CD14-positive monocyte (primary cell): ENCODE results near the gene YWHAQ. TPM values are rescaled to one million over a fixed set of nuclear protein-coding genes. Genes with fewer than 3 reads are reported as not detected.

Source experiments
- DNase-seq, 3 donors: peaks; one replicate each; pipeline ENCODE4 v3.0.0-alpha.2; 2011 to 2022
- H2AFZ ChIP-seq: 2 replicates; pipeline ENCODE4 v1.6.0; 2012; ENCODE audit warnings: mild to moderate bottlenecking, low read depth, low read length, inconsistent platforms; ENCODE audit not compliant: insufficient read depth, poor library complexity, severe bottlenecking
- H3K27ac ChIP-seq, 2 donors: 1 replicate in 1 of 2; 2 replicates in 1 of 2; pipeline ENCODE4 v1.5.1; 2012 to 2013; ENCODE audit warnings: low read length in 2 of 2, control low read depth in 1 of 2, inconsistent platforms in 1 of 2, low read depth in 1 of 2, mild to moderate bottlenecking in 1 of 2
- H3K27me3 ChIP-seq, 2 donors: one replicate each; pipeline versions ENCODE4 v1.6.0 to v1.6.1; 2011 to 2013; ENCODE audit warnings: low read length in 2 of 2; ENCODE audit not compliant: control insufficient read depth in 2 of 2, insufficient read depth in 2 of 2
- H3K36me3 ChIP-seq, 2 donors: replicated peaks in 1 of 2; 1 replicate in 1 of 2; 2 replicates in 1 of 2; pipeline versions ENCODE4 v1.5.1 to v1.6.1; 2012 to 2013; ENCODE audit warnings: low read length in 2 of 2, control low read depth in 1 of 2, inconsistent platforms in 1 of 2, mild to moderate bottlenecking in 1 of 2; ENCODE audit not compliant: insufficient read depth in 2 of 2, control insufficient read depth in 1 of 2
- H3K4me1 ChIP-seq, 2 donors: 1 replicate in 1 of 2; 2 replicates in 1 of 2; pipeline versions ENCODE4 v1.5.1 to v1.6.1; 2012 to 2013; ENCODE audit warnings: low read length in 2 of 2, control low read depth in 1 of 2, inconsistent platforms in 1 of 2, mild to moderate bottlenecking in 1 of 2, moderate library complexity in 1 of 2; ENCODE audit not compliant: insufficient read depth in 2 of 2, control insufficient read depth in 1 of 2
- H3K4me2 ChIP-seq: replicated peaks from 2 replicates; pipeline ENCODE3; 2012; ENCODE audit warnings: low read length, moderate library complexity, mild to moderate bottlenecking; ENCODE audit not compliant: poor library complexity, severe bottlenecking; ENCODE audit errors: extremely low read depth
- H3K4me3 ChIP-seq, 3 experiments: fragments of 200-600 bp in 1 of 3; sonication (generic) in 1 of 3; replicated peaks in 1 of 3; 1 replicate in 2 of 3; 2 replicates in 1 of 3; pipeline ENCODE4 v1.5.1; 2011 to 2013; ENCODE audit warnings: low read length in 3 of 3, mild to moderate bottlenecking in 3 of 3, control low read depth in 2 of 3, low read depth in 2 of 3, inconsistent platforms in 1 of 3, moderate library complexity in 1 of 3
- H3K79me2 ChIP-seq: 2 replicates; pipeline ENCODE4 v1.6.0; 2012; ENCODE audit warnings: mild to moderate bottlenecking, control low read depth, inconsistent platforms, low read length, moderate library complexity; ENCODE audit not compliant: insufficient read depth
- H3K9ac ChIP-seq: 2 replicates; pipeline ENCODE4 v1.6.0; 2017; ENCODE audit warnings: low read length, mild to moderate bottlenecking; ENCODE audit not compliant: insufficient read depth, poor library complexity, severe bottlenecking
- H3K9me3 ChIP-seq, 2 donors: replicated peaks in 1 of 2; 1 replicate in 1 of 2; 2 replicates in 1 of 2; pipeline versions ENCODE4 v1.5.1 to v1.6.1; 2012 to 2013; ENCODE audit warnings: low read length in 2 of 2, control low read depth in 1 of 2; ENCODE audit not compliant: control insufficient read depth in 1 of 2, insufficient read depth in 1 of 2
- H4K20me1 ChIP-seq: 2 replicates; pipeline ENCODE4 v1.6.0; 2012; ENCODE audit warnings: mild to moderate bottlenecking, low read length, control low read depth, moderate library complexity; ENCODE audit not compliant: insufficient read depth
- H3K27ac Mint-ChIP-seq, 7 donors: one replicate each; pipeline ENCODE4 v1.8.0; 2020; ENCODE audit warnings: mild to moderate bottlenecking in 7 of 7, mixed read lengths in 7 of 7, moderate library complexity in 6 of 7, inconsistent platforms in 2 of 7
- H3K27me3 Mint-ChIP-seq, 3 donors: one replicate each; pipeline ENCODE4 v1.8.0; 2021 to 2022; ENCODE audit warnings: low read depth in 3 of 3, mild to moderate bottlenecking in 3 of 3, mixed read lengths in 3 of 3, moderate library complexity in 3 of 3, inconsistent platforms in 1 of 3
- H3K36me3 Mint-ChIP-seq, 2 donors: one replicate each; pipeline ENCODE4 v1.8.0; 2020; ENCODE audit warnings: mixed read lengths in 2 of 2, inconsistent platforms in 1 of 2, mild to moderate bottlenecking in 1 of 2
- H3K4me1 Mint-ChIP-seq: one replicate; pipeline ENCODE4 v1.8.0; 2020; ENCODE audit warnings: mild to moderate bottlenecking, mixed read lengths
- H3K4me3 Mint-ChIP-seq, 2 donors: one replicate each; pipeline ENCODE4 v1.8.0; 2020; ENCODE audit warnings: mild to moderate bottlenecking in 2 of 2, mixed read lengths in 2 of 2, moderate library complexity in 1 of 2
- H3K9me3 Mint-ChIP-seq, 7 donors: one replicate each; pipeline ENCODE4 v1.8.0; 2020 to 2022; ENCODE audit warnings: mixed read lengths in 7 of 7, mild to moderate bottlenecking in 6 of 7, moderate library complexity in 6 of 7, inconsistent platforms in 2 of 7
- WGBS: methylation state at CpG from one replicate; pipeline ENCODE4 v1.1.5; 2013; ENCODE audit warnings: missing lambda C conversion rate; ENCODE audit not compliant: insufficient coverage; 5-methylcytosine and 5-hydroxymethylcytosine counted together
- intact Hi-C, 2 donors: fragments of 100-400 bp; cut with micrococcal nuclease; formaldehyde crosslinking; loops; one replicate each; pipeline versions ENCODE4 v1.15.0 to v1.15.1; 2023
- polyA plus RNA-seq, 3 donors: library from polyadenylated mRNA; depleted of rRNA in 1 of 3; unstranded in 2 of 3; stranded (reverse) in 1 of 3; fragments of 300-500 nt in 2 of 3; fragments of >200 nt in 1 of 3; fragmentation: Illumina TruSeq in 2 of 3; gene quantifications; 1 replicate in 2 of 3; 2 replicates in 1 of 3; pipeline ENCODE4 v1.2.3, GENCODE V29; 2012 to 2021
- TF ChIP-seq, protein P1 (sequence below): fragments of 200-600 bp; IDR thresholded peaks from one replicate; pipeline ENCODE4 v1.8.0; 2022; ENCODE audit warnings: antibody characterized with exemption, mild to moderate bottlenecking

YWHAQ gene
- polyA plus RNA-seq, 3 donors = 60.9 to 173 (median 165) TPM

DNA sequence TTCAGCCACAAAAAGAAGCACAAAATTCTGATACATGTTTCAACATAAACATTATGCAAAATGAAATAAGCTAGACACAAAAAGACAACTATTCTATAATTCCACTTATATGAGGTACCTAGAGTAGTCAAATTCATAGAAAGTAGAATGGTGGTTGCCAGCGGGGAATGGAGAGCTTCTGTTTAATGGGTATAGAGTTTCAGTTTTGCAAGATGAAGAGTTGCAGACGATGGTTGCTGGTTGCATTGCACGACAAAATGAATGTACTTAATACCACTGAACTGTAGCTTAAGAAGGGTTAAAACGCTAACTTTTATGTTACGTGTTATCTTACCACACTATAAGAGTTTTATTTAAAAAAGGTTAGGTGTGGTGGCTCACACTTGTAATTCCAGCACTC, 13.5 kb downstream of the YWHAQ start:
- Histone ChIP-seq H3K9me3 (no peaks in the 10 kb centered on the region), H3K4me1 (peaks cover 10 to 18% of the 10 kb centered on the region in 2 donors), H3K27ac (peak overlapping the region in 1 of 2 donors; percentile 16), H3K9ac (no peak overlapping the region), H4K20me1 (peaks cover 80% of the 10 kb centered on the region), H2AFZ (no peak overlapping the region), H3K79me2 (peaks cover 100% of the 10 kb centered on the region), H3K27me3 (no peaks in the 10 kb centered on the region), H3K36me3 (peaks cover 0 to 13% of the 10 kb centered on the region in 2 donors), H3K4me2 (no peak overlapping the region), H3K4me3 (no peak overlapping the region)
- WGBS = 100% methylated on average over 1 of the region's 5 CpGs
- H3K36me3 Mint-ChIP-seq = peaks cover 19 to 22% of the 10 kb centered on the region in 2 donors
- H3K9me3 Mint-ChIP-seq = no peaks in the 10 kb centered on the region
- H3K27me3 Mint-ChIP-seq = no peaks in the 10 kb centered on the region
- H3K4me3 Mint-ChIP-seq = no peak overlapping the region
- peaks cover 38% of the 10 kb centered on the region for H3K4me1 Mint-ChIP-seq
- intact Hi-C loops = no loop called here
- no peak for DNase-seq
- peak overlapping the region in 1 of 7 donors; percentile 15 for H3K27ac Mint-ChIP-seq
- TF ChIP-seq, protein P1, sequence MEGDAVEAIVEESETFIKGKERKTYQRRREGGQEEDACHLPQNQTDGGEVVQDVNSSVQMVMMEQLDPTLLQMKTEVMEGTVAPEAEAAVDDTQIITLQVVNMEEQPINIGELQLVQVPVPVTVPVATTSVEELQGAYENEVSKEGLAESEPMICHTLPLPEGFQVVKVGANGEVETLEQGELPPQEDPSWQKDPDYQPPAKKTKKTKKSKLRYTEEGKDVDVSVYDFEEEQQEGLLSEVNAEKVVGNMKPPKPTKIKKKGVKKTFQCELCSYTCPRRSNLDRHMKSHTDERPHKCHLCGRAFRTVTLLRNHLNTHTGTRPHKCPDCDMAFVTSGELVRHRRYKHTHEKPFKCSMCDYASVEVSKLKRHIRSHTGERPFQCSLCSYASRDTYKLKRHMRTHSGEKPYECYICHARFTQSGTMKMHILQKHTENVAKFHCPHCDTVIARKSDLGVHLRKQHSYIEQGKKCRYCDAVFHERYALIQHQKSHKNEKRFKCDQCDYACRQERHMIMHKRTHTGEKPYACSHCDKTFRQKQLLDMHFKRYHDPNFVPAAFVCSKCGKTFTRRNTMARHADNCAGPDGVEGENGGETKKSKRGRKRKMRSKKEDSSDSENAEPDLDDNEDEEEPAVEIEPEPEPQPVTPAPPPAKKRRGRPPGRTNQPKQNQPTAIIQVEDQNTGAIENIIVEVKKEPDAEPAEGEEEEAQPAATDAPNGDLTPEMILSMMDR = no peak

DNA sequence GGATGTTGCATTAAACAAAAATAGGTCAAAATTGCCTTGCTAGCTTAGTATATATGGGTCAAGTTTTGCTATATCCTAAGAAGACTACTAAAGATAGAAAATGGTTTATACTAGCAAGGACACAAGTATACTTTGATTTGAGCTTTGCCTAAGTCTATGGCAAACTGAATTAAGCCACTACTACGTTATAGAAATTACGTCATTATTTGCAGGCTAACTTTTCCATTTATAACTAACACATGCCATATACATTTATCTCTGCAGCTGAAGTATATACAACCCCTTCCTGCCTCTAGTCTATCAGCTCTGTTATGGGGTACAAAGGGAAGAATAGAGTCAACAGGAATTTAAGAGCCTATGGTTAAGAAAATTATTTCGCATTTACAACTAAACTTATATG, 16.2 kb downstream of the YWHAQ start:
- no peak overlapping the region for H2AFZ ChIP-seq
- H3K9me3 ChIP-seq = no peaks in the 10 kb centered on the region
- Mint-ChIP-seq H3K36me3 (peaks cover 9 to 22% of the 10 kb centered on the region in 2 donors), H3K27ac (no peak overlapping the region), H3K4me3 (no peak overlapping the region), H3K9me3 (peaks cover 0 to 2% (median 0%) of the 10 kb centered on the region in 7 donors), H3K4me1 (peaks cover 33% of the 10 kb centered on the region), H3K27me3 (no peaks in the 10 kb centered on the region)
- intact Hi-C loops = no loop called here
- no peak overlapping the region for H3K4me2 ChIP-seq
- no peak overlapping the region for H3K27ac ChIP-seq
- peaks cover 0 to 14% of the 10 kb centered on the region in 2 donors for H3K36me3 ChIP-seq
- H3K4me1 ChIP-seq = peaks cover 10 to 18% of the 10 kb centered on the region in 2 donors
- H3K27me3 ChIP-seq = no peaks in the 10 kb centered on the region
- TF ChIP-seq, protein P1 = no peak
- peaks cover 100% of the 10 kb centered on the region for H3K79me2 ChIP-seq
- DNase-seq = no peak
- no peak overlapping the region for H3K9ac ChIP-seq
- no peak overlapping the region for H3K4me3 ChIP-seq
- H4K20me1 ChIP-seq = peaks cover 69% of the 10 kb centered on the region
- WGBS = no CpG with 5 or more reads among the region's 3 CpGs
